ENCODE data around the gene SMAD3. TPM values are rescaled to one million over a fixed set of nuclear protein-coding genes. Genes with fewer than 3 reads are reported as not detected.

SMAD3 gene
- total and polyA plus RNA-seq, 2 donors (not counting 1 experiment from before 2014, with no cell fraction given): 55.9 to 163 TPM

- Mint-ChIP-seq H3K9me3 (ENCODE audit: insufficient read depth) (peaks cover 2% of the 10 kb centered on the region), H3K4me3 (peak overlapping the region; percentile 76), H3K27me3 (no peaks in the 10 kb centered on the region), H3K4me1 (peaks cover 27% of the 10 kb centered on the region), H3K27ac (peak overlapping the region; percentile 94)
- Histone ChIP-seq H3K4me1 (ENCODE audit: control insufficient read depth in 2 of 2, insufficient read depth in 2 of 2, low read length in 2 of 2) (peaks cover 81 to 84% of the 10 kb centered on the region in 2 donors), H3K4me3 (ENCODE audit: control extremely low read depth in 1 of 5, extremely low read depth in 1 of 5, insufficient read depth in 1 of 5, low read depth in 2 of 5, low read length in 4 of 5) (peak overlapping the region in 1 of 5 experiments; percentile 47), H3K27me3 (replicated peaks in 1 of 4; ENCODE audit: control extremely low read depth in 1 of 4, control insufficient read depth in 3 of 4, insufficient read depth in 4 of 4, low read length in 3 of 4) (no peaks in the 10 kb centered on the region), H3K9me3 (ENCODE audit: control extremely low read depth in 1 of 3, control insufficient read depth in 2 of 3, insufficient read depth in 1 of 3, low read length in 2 of 3) (peaks cover 0 to 8% (median 0%) of the 10 kb centered on the region in 3 donors), H3K36me3 (replicated peaks in 1 of 2; ENCODE audit: control extremely low read depth in 1 of 2, control insufficient read depth in 1 of 2, extremely low read depth in 1 of 2, insufficient read depth in 2 of 2, low read length in 1 of 2) (peaks cover 1 to 19% of the 10 kb centered on the region in 2 experiments), H3K9ac (ENCODE audit: low read length) (peak overlapping the region; percentile 60), H3K27ac (ENCODE audit: low read length in 2 of 2) (peak overlapping the region; percentile 88 to 98), H3K4me2 (replicated peaks; ENCODE audit: low read depth, low read length, poor library complexity, severe bottlenecking) (peak overlapping the region; percentile 75), H3K79me2 (ENCODE audit: control insufficient read depth, insufficient read depth, low read length) (peaks cover 91% of the 10 kb centered on the region), H4K20me1 (ENCODE audit: control insufficient read depth, insufficient read depth, low read length, poor library complexity, severe bottlenecking) (no peaks in the 10 kb centered on the region), H2AFZ (ENCODE audit: insufficient read depth, low read depth, low read length, poor library complexity, severe bottlenecking) (no peak overlapping the region)
- CTCF ChIA-PET: interaction anchor here (0.8 to 3.3 kb wide), 9 partner anchors 10 to 164 kb away, joined by 3 to 17 read pairs (median 4); no protein-coding TSS in a partner anchor
- intact Hi-C loops (cut with micrococcal nuclease): loop anchor here (1.0 kb wide), 2 partner anchors 11 to 17 kb away; no protein-coding TSS in a partner anchor
- POLR2A ChIA-PET: interaction anchor here (0.9 to 2.7 kb wide), 9 partner anchors 9 to 44 kb away, joined by 3 to 13 read pairs (median 8); partner anchors contain the start of gene SMAD3
- DNase-seq (peak; percentile 87), ATAC-seq (ENCODE audit: low read depth) (peak; percentile 65)
- WGBS (ENCODE audit: insufficient coverage): 0% methylated on average over 1 of the region's 5 CpGs
- no peak for TF ChIP-seq EZH2 (IDR thresholded peaks at IDR 0.05; ENCODE audit: borderline replicate concordance, insufficient read depth, low read depth, low read length, poor library complexity, severe bottlenecking)
- no peak for TF ChIP-seq CTCF (IDR thresholded peaks at IDR 0.05)
Observed at GRCh38 chr15:67110361-67110781, 45.0 kb downstream of the SMAD3 start.
